ENCODE results near the gene HNRNPAB. TPM values are rescaled to one million over a fixed set of nuclear protein-coding genes. Genes with fewer than 3 reads are reported as not detected.

HNRNPAB gene
- total and polyA plus RNA-seq, 9 of the 15 experiments (the other 6 are each of a cell fraction or from before 2014, with no cell fraction given): 34.6 to 425 (median 236) TPM

- TF ChIP-seq ATF6 (CRISPR knock-in tag; IDR thresholded peaks at IDR 0.05) (no peak), ZNF77 (CRISPR knock-in tag; IDR thresholded peaks at IDR 0.05) (no peak), SETDB1 (IDR thresholded peaks at IDR 0.05; ENCODE audit: low read length) (no peak), ZNF586 (CRISPR knock-in tag; conservative IDR thresholded peaks at IDR 0.05) (no peak), ZNF318 (IDR thresholded peaks at IDR 0.05; ENCODE audit: borderline replicate concordance in 1 of 2, low read depth in 1 of 2) (peak in 1 of 2 experiments; percentile 67; a peak in 2 of 4 replicates), ELK3 (CRISPR knock-in tag; IDR thresholded peaks at IDR 0.05) (no peak), MTF1 (CRISPR knock-in tag; IDR thresholded peaks at IDR 0.05; ENCODE audit: borderline replicate concordance) (no peak), TBL1XR1 (IDR thresholded peaks at IDR 0.05; ENCODE audit: low read length in 2 of 2) (no peak), ZNF766 (CRISPR knock-in tag; conservative IDR thresholded peaks at IDR 0.05) (peak; percentile 75), SNRNP70 (optimal IDR thresholded peaks at IDR 0.05; ENCODE audit: low read depth, low read length) (no peak), MTA3 (IDR thresholded peaks at IDR 0.05; ENCODE audit: borderline replicate concordance) (no peak), ZNF282 (CRISPR knock-in tag; IDR thresholded peaks at IDR 0.05) (no peak), ZFP36 (IDR thresholded peaks at IDR 0.05; ENCODE audit: low read depth, low read length, partially characterized antibody) (no peak), ZNF644 (tag; IDR thresholded peaks at IDR 0.05; ENCODE audit: low read depth) (0 out of 2 replicates have a peak, but pooled peaks have one; percentile 39), PTBP1 (IDR thresholded peaks at IDR 0.05; ENCODE audit: low read depth, low read length) (no peak), RUNX1 (IDR thresholded peaks at IDR 0.05; ENCODE audit: low read depth) (no peak), STAT5A (IDR thresholded peaks at IDR 0.05; ENCODE audit: borderline replicate concordance, low read length) (no peak), MCM5 (IDR thresholded peaks at IDR 0.05; ENCODE audit: low read depth) (no peak)
These were observed 32.3 kb downstream of the HNRNPAB start (continued) for GRCh38 chr5:178236679-178237078.

Data from K562 (cell line).